Measurements from ENCODE around the gene MTUS2.

MTUS2 gene

DNA sequence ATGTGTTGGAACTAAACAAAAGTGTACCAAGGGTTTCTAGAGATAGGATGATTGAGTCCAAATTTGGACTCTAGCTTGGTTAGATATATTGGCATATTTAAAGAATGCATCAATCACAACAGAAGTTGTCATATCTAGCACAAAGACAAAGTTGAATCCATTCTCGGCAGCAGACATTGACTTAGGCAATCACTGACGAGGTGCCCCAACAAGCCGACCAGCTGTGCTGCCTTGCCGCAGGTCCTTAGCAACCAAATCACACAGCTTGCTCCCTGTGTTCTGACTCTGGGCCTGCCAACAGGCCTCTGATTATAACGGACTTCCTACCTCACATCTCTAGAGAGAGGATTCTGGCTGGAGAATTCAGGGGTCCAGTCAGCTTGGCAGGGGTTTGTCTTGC lies 208.7 kb downstream of the MTUS2 start:
- DNase-seq (ENCODE audit: low read depth): no peak
- TF ChIP-seq, protein P1, sequence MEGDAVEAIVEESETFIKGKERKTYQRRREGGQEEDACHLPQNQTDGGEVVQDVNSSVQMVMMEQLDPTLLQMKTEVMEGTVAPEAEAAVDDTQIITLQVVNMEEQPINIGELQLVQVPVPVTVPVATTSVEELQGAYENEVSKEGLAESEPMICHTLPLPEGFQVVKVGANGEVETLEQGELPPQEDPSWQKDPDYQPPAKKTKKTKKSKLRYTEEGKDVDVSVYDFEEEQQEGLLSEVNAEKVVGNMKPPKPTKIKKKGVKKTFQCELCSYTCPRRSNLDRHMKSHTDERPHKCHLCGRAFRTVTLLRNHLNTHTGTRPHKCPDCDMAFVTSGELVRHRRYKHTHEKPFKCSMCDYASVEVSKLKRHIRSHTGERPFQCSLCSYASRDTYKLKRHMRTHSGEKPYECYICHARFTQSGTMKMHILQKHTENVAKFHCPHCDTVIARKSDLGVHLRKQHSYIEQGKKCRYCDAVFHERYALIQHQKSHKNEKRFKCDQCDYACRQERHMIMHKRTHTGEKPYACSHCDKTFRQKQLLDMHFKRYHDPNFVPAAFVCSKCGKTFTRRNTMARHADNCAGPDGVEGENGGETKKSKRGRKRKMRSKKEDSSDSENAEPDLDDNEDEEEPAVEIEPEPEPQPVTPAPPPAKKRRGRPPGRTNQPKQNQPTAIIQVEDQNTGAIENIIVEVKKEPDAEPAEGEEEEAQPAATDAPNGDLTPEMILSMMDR (conservative IDR thresholded peaks at IDR 0.05; ENCODE audit: low read depth, low read length): no peak
- H3K4me3 ChIP-seq (ENCODE audit: low read depth, low read length): no peak overlapping the region

DNA sequence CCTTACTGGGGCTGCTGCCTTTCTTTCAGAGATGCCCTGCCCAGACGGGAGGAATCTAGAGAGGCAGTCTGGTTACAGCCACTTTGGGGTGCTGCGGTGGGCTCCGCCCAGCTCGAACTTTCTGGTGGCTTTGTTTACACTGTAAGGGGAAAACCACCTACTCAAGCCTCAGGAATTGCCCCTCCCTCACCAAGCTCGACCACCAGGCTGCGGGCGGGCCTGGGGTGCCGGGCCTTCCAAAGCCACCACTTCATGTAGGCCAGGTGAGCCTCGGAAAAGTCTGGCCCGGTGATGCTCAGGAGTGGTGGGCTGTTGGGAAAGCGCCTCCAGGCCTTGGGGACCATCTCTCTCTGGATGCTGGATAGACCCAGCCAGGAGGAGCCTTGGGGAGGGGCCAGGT lies 218.6 kb downstream of the MTUS2 start:
- no peak for DNase-seq (ENCODE audit: low read depth)
- no peak overlapping the region for H3K4me3 ChIP-seq (ENCODE audit: low read depth, low read length)
- TF ChIP-seq, protein P1 (conservative IDR thresholded peaks at IDR 0.05; ENCODE audit: low read depth, low read length): no peak

DNA sequence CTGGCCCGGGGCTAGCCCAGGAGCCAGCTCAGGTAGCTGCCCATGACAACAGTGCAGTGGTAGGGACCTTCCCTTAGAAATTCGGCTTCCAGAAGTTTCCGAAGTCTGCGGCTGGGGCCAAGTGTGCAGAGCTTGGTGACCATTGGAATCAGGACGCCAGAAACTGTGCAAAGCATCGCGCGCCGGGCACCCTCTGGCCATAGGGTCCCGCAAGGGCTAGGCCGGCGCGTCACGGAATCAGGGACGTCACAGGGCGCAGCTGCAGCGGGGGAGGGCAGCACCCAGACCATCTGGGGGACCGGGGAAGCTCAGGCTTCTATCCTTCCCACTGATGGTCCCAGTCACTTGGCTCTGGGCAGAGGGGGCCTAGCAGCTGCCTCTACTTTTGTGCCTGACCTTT lies 219.1 kb downstream of the MTUS2 start:
- H3K4me3 ChIP-seq (ENCODE audit: low read depth, low read length): no peak overlapping the region
- TF ChIP-seq, protein P1 (conservative IDR thresholded peaks at IDR 0.05; ENCODE audit: low read depth, low read length): no peak
- DNase-seq (ENCODE audit: low read depth): no peak

DNA sequence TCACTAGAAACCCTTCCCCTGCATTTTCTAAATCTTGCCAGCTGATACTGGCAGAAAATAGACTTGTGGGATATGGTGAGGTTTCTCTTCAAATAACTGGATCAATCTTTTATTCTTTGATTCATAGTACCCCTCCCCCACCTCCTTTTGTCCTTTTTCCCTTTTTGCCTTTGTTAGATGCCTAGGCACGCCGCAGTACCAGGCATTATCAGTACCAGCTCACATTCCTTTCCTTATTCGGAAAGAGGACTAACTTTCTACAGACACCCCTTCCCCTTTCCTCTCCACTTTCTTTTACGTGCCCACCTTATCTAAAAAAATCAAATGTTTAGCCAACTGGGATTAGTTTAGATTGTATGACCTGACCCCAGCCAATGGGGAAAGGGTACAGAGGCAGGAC lies 226.4 kb downstream of the MTUS2 start:
- DNase-seq (ENCODE audit: low read depth): no peak
- TF ChIP-seq, protein P1 (conservative IDR thresholded peaks at IDR 0.05; ENCODE audit: low read depth, low read length): no peak
- H3K4me3 ChIP-seq (ENCODE audit: low read depth, low read length): no peak overlapping the region

DNA sequence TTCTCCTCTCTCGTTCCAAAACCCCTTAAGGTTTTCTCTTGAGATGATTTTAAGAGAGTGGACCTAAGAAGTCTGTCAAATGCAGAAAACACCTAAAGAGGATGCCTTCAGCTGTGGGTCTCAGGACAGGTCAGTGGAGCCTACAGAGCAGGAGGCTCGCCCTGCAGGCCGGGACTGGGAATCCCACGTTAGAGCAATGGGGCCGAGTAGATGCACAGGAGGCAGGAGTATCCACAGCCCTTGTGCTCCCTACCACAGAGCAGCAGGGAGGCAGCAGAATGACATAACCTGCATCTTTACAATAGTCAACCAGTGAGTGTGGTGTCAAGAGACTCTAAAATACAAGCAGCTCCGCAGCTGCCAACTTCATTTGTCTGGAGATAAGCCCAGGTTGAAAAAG lies 229.4 kb downstream of the MTUS2 start:
- DNase-seq (ENCODE audit: low read depth): no peak
- H3K4me3 ChIP-seq (ENCODE audit: low read depth, low read length): no peak overlapping the region
- TF ChIP-seq, protein P1 (conservative IDR thresholded peaks at IDR 0.05; ENCODE audit: low read depth, low read length): no peak

DNA sequence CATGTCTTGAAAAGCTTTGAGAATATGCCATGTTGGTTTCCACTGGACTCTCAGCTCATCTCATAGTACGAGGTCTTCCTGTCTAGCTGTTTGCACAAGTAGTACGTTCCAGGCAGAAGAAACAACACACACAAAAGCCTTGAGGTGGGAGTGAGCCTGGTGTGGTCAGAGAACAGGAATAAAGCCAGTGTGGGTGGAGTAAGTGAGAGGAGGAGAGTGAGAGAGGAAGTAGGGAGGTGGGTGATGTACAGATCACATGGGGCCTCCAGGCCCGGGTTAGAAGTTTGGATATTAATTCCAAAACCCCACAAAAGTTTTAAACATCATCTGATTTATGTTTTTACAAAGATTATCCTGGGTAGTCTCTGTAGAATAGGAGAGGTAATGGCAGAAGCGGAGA lies 230.6 kb downstream of the MTUS2 start:
- no peak overlapping the region for H3K4me3 ChIP-seq (ENCODE audit: low read depth, low read length)
- DNase-seq (ENCODE audit: low read depth): no peak
- TF ChIP-seq, protein P1 (conservative IDR thresholded peaks at IDR 0.05; ENCODE audit: low read depth, low read length): no peak

DNA sequence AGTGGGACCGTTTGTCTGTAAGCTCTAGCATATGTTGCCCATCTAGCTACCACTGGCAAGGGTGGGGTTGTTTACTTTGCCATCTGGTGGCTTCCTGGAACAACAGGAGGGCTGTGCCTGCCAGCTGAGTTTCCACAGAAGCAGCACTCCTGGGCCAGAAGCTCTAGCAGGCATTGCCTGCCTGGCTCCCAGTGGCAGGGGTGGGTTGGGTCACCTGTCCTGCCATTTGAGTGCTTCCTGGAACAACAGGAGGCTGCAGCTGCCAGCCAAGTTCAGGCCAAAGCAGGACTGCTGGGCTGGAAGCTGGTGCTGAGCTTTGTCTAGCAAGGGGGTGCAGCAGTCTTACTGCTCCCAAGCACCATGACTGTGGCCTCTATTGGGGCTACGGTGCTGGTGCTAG lies 239.7 kb downstream of the MTUS2 start:
- H3K4me3 ChIP-seq (ENCODE audit: low read depth, low read length): no peak overlapping the region
- TF ChIP-seq, protein P1 (conservative IDR thresholded peaks at IDR 0.05; ENCODE audit: low read depth, low read length): no peak
- no peak for DNase-seq (ENCODE audit: low read depth)
